SK-N-MC (cell line): ENCODE results near the gene TMEM167B.

Experiments
- EZH2 ChIP-seq: fragments of 200-600 bp; sonication (generic); IDR thresholded peaks from one replicate; pipeline ENCODE4 v1.6.1; 2017; ENCODE audit warnings: antibody characterized with exemption
- FOXP2 ChIP-seq: optimal IDR thresholded peaks from 2 replicates; pipeline ENCODE3; 2011; ENCODE audit warnings: mild to moderate bottlenecking, moderate library complexity; ENCODE audit not compliant: insufficient read depth; ENCODE audit errors: extremely low read length, control extremely low read depth
- POLR2AphosphoS5 ChIP-seq: IDR thresholded peaks from 2 replicates; pipeline ENCODE4 v1.6.1; 2012; ENCODE audit warnings: mild to moderate bottlenecking, low read depth, low read length, borderline replicate concordance

DNA sequence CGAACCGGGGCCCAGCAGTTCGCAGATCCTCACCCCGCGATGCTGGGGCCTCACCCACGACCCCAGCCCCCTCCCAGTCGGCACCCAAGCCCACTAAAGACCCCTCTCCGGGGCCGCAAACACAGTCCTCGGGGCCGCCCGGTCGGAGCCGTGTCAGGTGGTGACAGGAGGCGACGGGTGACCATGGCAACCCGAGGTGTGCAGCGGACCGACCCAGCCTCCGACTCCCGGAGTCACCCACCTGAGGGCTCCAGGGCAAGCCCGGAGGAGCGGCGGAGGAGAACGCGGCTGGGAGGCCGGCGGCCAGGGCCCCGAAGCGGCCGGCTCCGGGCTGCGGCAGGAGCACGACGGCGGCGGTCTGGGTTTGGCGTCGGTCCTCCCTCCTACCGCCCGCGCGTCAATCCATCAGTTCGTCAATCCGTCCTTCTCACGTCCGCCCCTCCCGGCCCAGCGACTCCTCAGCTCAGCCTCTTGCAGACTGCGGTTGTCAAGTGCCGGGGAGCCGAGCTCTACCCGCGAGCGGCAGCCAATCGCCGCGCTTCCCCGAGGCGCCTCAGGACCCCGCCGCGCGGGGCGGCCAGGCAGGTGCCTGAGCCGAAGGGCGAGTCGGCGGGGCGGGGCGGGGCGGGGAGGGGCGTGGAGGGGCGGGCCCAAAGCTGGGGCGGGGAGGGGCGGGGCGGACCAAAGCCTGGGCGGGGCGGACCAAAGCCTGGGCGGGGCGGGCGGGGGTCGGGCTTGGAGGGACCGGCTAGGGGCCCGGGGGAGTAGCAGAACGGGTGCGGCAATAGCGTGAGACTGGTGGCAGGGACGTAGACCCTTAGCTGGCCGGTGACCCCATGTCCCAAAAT lies 48.7 kb upstream of the TMEM167B start, which contains the start of gene WDR47:
- no peak for TF ChIP-seq EZH2
- TF ChIP-seq POLR2AphosphoS5 = peak; percentile 98
- peak; percentile 52 for TF ChIP-seq FOXP2
